RWPE1 (cell line): Measurements from ENCODE around the gene RNF5.

ENCODE experiments used
- CTCF ChIA-PET: fragments of 350-600 bp; sonication (Branson Sonifier 250); formaldehyde crosslinking; extraction: SDS; loops from one replicate; lab custom pipeline; 2021; lab: Yijun Ruan, JAX
- POLR2A ChIA-PET: fragments of 400-600 bp; formaldehyde crosslinking; extraction: SDS; loops from one replicate; lab custom pipeline; 2020; ENCODE audit warnings: antibody characterized with exemption; ENCODE audit not compliant: low non-redundant PET; lab: Yijun Ruan, JAX
- DNase-seq: peaks from one replicate; pipeline ENCODE4 v3.0.0; 2012; ENCODE audit warnings: low spot score
- H3K27ac ChIP-seq: fragments of 450-650 bp; 2 replicates; pipeline ENCODE4 v1.5.1; 2017
- CTCF ChIP-seq: fragments of 450-650 bp; conservative IDR thresholded peaks from 2 replicates; pipeline ENCODE4 v1.5.1; 2017; ENCODE audit warnings: low read depth, mild to moderate bottlenecking

Gene RNF5

GRCh38 chr6:32158052-32158451 lies 20.2 kb upstream of the RNF5 start:
- no peak for TF ChIP-seq CTCF
- no peak overlapping the region for H3K27ac ChIP-seq
- ChIA-PET CTCF (no interaction called here), POLR2A (no interaction called here)
- DNase-seq, result no peak

- no peak for DNase-seq
- H3K27ac ChIP-seq, result peak overlapping the region; percentile 9; the same call in 1 of the 2 replicates
- ChIA-PET POLR2A (no interaction called here), CTCF (interaction anchor here (0.9 kb wide), 1 partner anchor 28 kb away, joined by 3 read pairs; no protein-coding TSS in a partner anchor)
- TF ChIP-seq CTCF, result no peak
Measured at GRCh38 chr6:32163559-32164258, 14.5 kb upstream of the RNF5 start.

- POLR2A ChIA-PET, result no interaction called here
- H3K27ac ChIP-seq, result peak within 1 kb of the TSS; percentile 9; the same call in 1 of the 2 replicates
- CTCF ChIA-PET, result interaction anchor here (0.9 kb wide), 1 partner anchor 29 kb away, joined by 3 read pairs; no protein-coding TSS in a partner anchor
- DNase-seq, result no peak
- no peak for TF ChIP-seq CTCF
Measured at GRCh38 chr6:32164295-32164694, 13.9 kb upstream of the RNF5 start, which contains the start of gene EGFL8. Gene EGFL8 (plus strand): TSS chr6:32164595. CDS start chr6:32166166, 1,571 bp downstream.

- no peak for TF ChIP-seq CTCF
- no peak for DNase-seq
- peak overlapping the region; percentile 56 for H3K27ac ChIP-seq
- ChIA-PET POLR2A (no interaction called here), CTCF (no interaction called here)
Measured at GRCh38 chr6:32166411-32167061, 11.7 kb upstream of the RNF5 start.

GRCh38 chr6:32167154-32167760 lies 10.9 kb upstream of the RNF5 start:
- POLR2A ChIA-PET, result no interaction called here
- CTCF ChIA-PET, result no interaction called here
- no peak for TF ChIP-seq CTCF
- DNase-seq, result no peak
- peak overlapping the region; percentile 56 for H3K27ac ChIP-seq

GRCh38 chr6:32167761-32168262 lies 10.4 kb upstream of the RNF5 start:
- DNase-seq, result no peak
- CTCF ChIA-PET, result no interaction called here
- TF ChIP-seq CTCF, result no peak
- POLR2A ChIA-PET, result no interaction called here
- peak overlapping the region; percentile 56 for H3K27ac ChIP-seq
